K562 (cell line): ENCODE measurements around the gene ARL14EP. TPM values are rescaled to one million over a fixed set of nuclear protein-coding genes. Genes with fewer than 3 reads are reported as not detected.

Experiments used
- ATAC-seq: fragments of 200-7000 bp; cut with Tn5 transposase; 3 replicates; pipeline ENCODE4 v1.9.1; 2020; ENCODE audit warnings: moderate library complexity
- BruUV-seq: library from RNA; stranded (reverse); fragments of 400-500 nt; replicated peaks from 2 replicates; lab custom pipeline; 2021; lab: Mats Ljungman, UMichigan
- CTCF ChIA-PET: fragments of 300-600 bp; formaldehyde crosslinking; extraction: SDS; loops from one replicate; lab custom pipeline; 2021; ENCODE audit warnings: low intra/inter-chr PET ratio; lab: Yijun Ruan, JAX
- POLR2A ChIA-PET: fragments of 300-600, 350-650 bp; sonication (Branson Sonifier 250); formaldehyde crosslinking; extraction: SDS; loops from one replicate; lab custom pipeline; 2021; ENCODE audit warnings: antibody characterized with exemption, inconsistent platforms; lab: Yijun Ruan, JAX
- DNase-seq, 4 experiments: peaks; one replicate each; pipeline versions ENCODE4 v3.0.0 to v3.0.0-alpha.2; 2011 to 2018; ENCODE audit warnings: low spot score in 3 of 4, mixed read lengths in 3 of 4; ENCODE audit errors: extremely low read depth in 1 of 4
- FAIRE-seq: peaks from 2 replicates; lab custom pipeline; 2011; peaks lifted over from hg19 to GRCh38; lab: Jason Lieb, UNC
- H2AFZ ChIP-seq: 2 replicates; pipeline ENCODE4 v1.6.0; 2011; ENCODE audit warnings: low read depth, low read length, control low read depth, inconsistent platforms
- H3K27ac ChIP-seq: fragments of 200-600 bp; 3 replicates; pipeline ENCODE4 v1.8.0; 2011; ENCODE audit warnings: low read depth, mild to moderate bottlenecking, control low read depth, inconsistent platforms, low read length, moderate library complexity, mixed read lengths; ENCODE audit errors: extremely low read depth
- H3K27me3 ChIP-seq, 2 experiments: fragments of 300-600 bp in 1 of 2; 2 replicates in 1 of 2; 3 replicates in 1 of 2; pipeline versions ENCODE4 v1.6.0 to v1.8.0; 2011; ENCODE audit warnings: inconsistent platforms in 2 of 2, low read length in 2 of 2, mild to moderate bottlenecking in 1 of 2, mixed read lengths in 1 of 2, moderate library complexity in 1 of 2; ENCODE audit not compliant: control insufficient read depth in 2 of 2, insufficient read depth in 2 of 2
- H3K36me3 ChIP-seq: fragments of 300-600 bp; 3 replicates; pipeline ENCODE4 v1.8.0; 2011; ENCODE audit warnings: mild to moderate bottlenecking, low read length, inconsistent platforms; ENCODE audit not compliant: control insufficient read depth, insufficient read depth
- H3K4me1 ChIP-seq, 2 experiments: fragments of 200-600 bp in 1 of 2; replicated peaks in 1 of 2; 2 replicates in 1 of 2; 3 replicates in 1 of 2; pipeline versions ENCODE4 v1.5.1 to v1.8.0; 2011; ENCODE audit warnings: inconsistent platforms in 2 of 2, low read length in 2 of 2, mild to moderate bottlenecking in 1 of 2, mixed read lengths in 1 of 2, moderate library complexity in 1 of 2; ENCODE audit not compliant: control insufficient read depth in 2 of 2, insufficient read depth in 2 of 2
- H3K4me2 ChIP-seq: 2 replicates; pipeline ENCODE4 v1.6.1; 2011; ENCODE audit warnings: low read length, control low read depth, inconsistent platforms, mixed read lengths; ENCODE audit not compliant: insufficient read depth
- H3K4me3 ChIP-seq: fragments of 200-600 bp; sonication (generic), shearing (Covaris generic); 2 replicates; pipeline ENCODE4 v1.5.1; 2016; ENCODE audit warnings: control low read depth, inconsistent platforms
- H3K79me2 ChIP-seq: fragments of 200-600 bp; 3 replicates; pipeline ENCODE4 v1.8.0; 2011; ENCODE audit warnings: low read length, inconsistent platforms; ENCODE audit not compliant: control insufficient read depth, insufficient read depth
- H3K9ac ChIP-seq, 2 experiments: 2 replicates each; pipeline versions ENCODE4 v1.6.0 to v1.6.1; 2011; ENCODE audit warnings: low read depth in 2 of 2, low read length in 2 of 2, control low read depth in 1 of 2, inconsistent platforms in 1 of 2, mild to moderate bottlenecking in 1 of 2, mixed read lengths in 1 of 2; ENCODE audit not compliant: insufficient read depth in 1 of 2
- H3K9me1 ChIP-seq: one replicate; pipeline ENCODE4 v1.6.0; 2011; ENCODE audit warnings: inconsistent platforms, mild to moderate bottlenecking, low read length, moderate library complexity; ENCODE audit not compliant: control insufficient read depth, insufficient read depth
- H3K9me3 ChIP-seq: replicated peaks from 2 replicates; pipeline ENCODE4 v1.5.1; 2011; ENCODE audit warnings: low read depth, low read length, inconsistent platforms; ENCODE audit not compliant: control insufficient read depth, insufficient read depth
- H4K20me1 ChIP-seq: replicated peaks from 2 replicates; pipeline ENCODE4 v1.6.1; 2011; ENCODE audit warnings: low read length, inconsistent platforms, mixed read lengths; ENCODE audit not compliant: control insufficient read depth, insufficient read depth
- NR2C1 ChIP-seq, 2 experiments: fragments of 450-650 bp; IDR thresholded peaks; 2 replicates each; pipeline ENCODE4 v1.6.1; 2017; ENCODE audit warnings: mild to moderate bottlenecking in 2 of 2, antibody characterized with exemption in 1 of 2, inconsistent platforms in 1 of 2, missing compliant biosample characterization in 1 of 2, missing genetic modification characterization in 1 of 2
- PPARD ChIP-seq: fragments of 250-450 bp; sonication (Bioruptor Pico); IDR thresholded peaks from 2 replicates; pipeline ENCODE4 v1.8.0; 2022; ENCODE audit warnings: inconsistent platforms, mild to moderate bottlenecking, moderate library complexity
- ZBTB5 ChIP-seq: fragments of 450-650 bp; IDR thresholded peaks from 2 replicates; pipeline ENCODE4 v1.6.1; 2017; ENCODE audit warnings: antibody characterized with exemption
- ZHX1 ChIP-seq: fragments of 150-350 bp; conservative IDR thresholded peaks from 2 replicates; pipeline ENCODE4 v1.6.1; 2014; ENCODE audit warnings: low read length
- ZNF174 ChIP-seq: fragments of 250-450 bp; sonication (Bioruptor Pico); IDR thresholded peaks from 2 replicates; pipeline ENCODE4 v1.4.0; 2020; ENCODE audit warnings: mild to moderate bottlenecking
- ZNF408 ChIP-seq: fragments of 250-450 bp; sonication (Bioruptor Pico); IDR thresholded peaks from 2 replicates; pipeline ENCODE4 v1.4.0; 2020; ENCODE audit warnings: low read depth, mild to moderate bottlenecking, moderate library complexity
- WGBS: fragments of 100-300 bp; shearing (Covaris generic); methylation state at CpG from one replicate; pipeline ENCODE4 v1.1.6; 2016; ENCODE audit warnings: low coverage, mixed read lengths; ENCODE audit not compliant: insufficient coverage; ENCODE audit errors: missing lambda C conversion rate; 5-methylcytosine and 5-hydroxymethylcytosine counted together
- in situ Hi-C: fragments of 300-500 bp; cut with MboI; formaldehyde crosslinking; loops from 4 replicates; pipeline ENCODE4 v1.15.0; 2018; ENCODE audit warnings: inconsistent platforms, mixed read lengths
- intact Hi-C: fragments of 100-400 bp; cut with micrococcal nuclease; formaldehyde crosslinking; loops from 2 replicates; pipeline ENCODE4 v1.14.2; 2022
- polyA plus RNA-seq, 8 experiments: library from polyadenylated mRNA; depleted of rRNA in 4 of 8; stranded (reverse) in 5 of 8; unstranded in 3 of 8; fragments of >200 nt; fragmentation: Nextera tagmentation in 2 of 8; fragmentation: Illumina TruSeq in 1 of 8; extraction: Ambion mirVana in 2 of 8; extraction: Trizol in 1 of 8; gene quantifications; 2 replicates each; pipeline versions ENCODE4 v1.2.1 to v1.2.3, GENCODE V29; 2011 to 2014; ENCODE audit warnings: inconsistent platforms in 1 of 8, missing spikeins in 1 of 8
- total RNA-seq, 7 experiments: library from RNA; depleted of rRNA in 6 of 7; stranded (reverse); fragments of >200 nt in 6 of 7; fragmentation: Illumina TruSeq in 2 of 7; extraction: Trizol in 2 of 7; gene quantifications; 2 replicates each; pipeline versions ENCODE4 v1.2.1 to v1.2.3, GENCODE V29; 2011 to 2021; ENCODE audit warnings: low replicate concordance in 1 of 7
- TF ChIP-seq, protein P1 (sequence below): fragments of 250-450 bp; sonication (Bioruptor Pico); IDR thresholded peaks from 2 replicates; pipeline ENCODE4 v1.5.0; 2020; ENCODE audit warnings: mild to moderate bottlenecking, borderline replicate concordance

ARL14EP gene
- total and polyA plus RNA-seq, 9 of the 15 experiments (the other 6 are each of a cell fraction or from before 2014, with no cell fraction given), result 11.4 to 42.7 (median 25.9) TPM

GRCh38 chr11:30316237-30316636, 6.7 kb upstream of the ARL14EP start:
- ATAC-seq, result no peak
- no TSS peak for BruUV-seq
- POLR2A ChIA-PET, result no interaction called here
- Histone ChIP-seq H4K20me1 (no peaks in the 10 kb centered on the region), H3K79me2 (no peaks in the 10 kb centered on the region), H3K9me1 (no peaks in the 10 kb centered on the region)
- 0% methylated on average over 1 of the region's 1 CpG for WGBS
- TF ChIP-seq ZBTB5 (no peak), PPARD (CRISPR knock-in tag) (no peak), ZNF408 (CRISPR knock-in tag) (no peak), ZNF174 (CRISPR knock-in tag) (no peak), ZHX1 (no peak), NR2C1 (IDR thresholded peaks at IDR 0.05) (no peak), NR2C1 (tag; IDR thresholded peaks at IDR 0.05) (no peak)
- TF ChIP-seq, protein P1, sequence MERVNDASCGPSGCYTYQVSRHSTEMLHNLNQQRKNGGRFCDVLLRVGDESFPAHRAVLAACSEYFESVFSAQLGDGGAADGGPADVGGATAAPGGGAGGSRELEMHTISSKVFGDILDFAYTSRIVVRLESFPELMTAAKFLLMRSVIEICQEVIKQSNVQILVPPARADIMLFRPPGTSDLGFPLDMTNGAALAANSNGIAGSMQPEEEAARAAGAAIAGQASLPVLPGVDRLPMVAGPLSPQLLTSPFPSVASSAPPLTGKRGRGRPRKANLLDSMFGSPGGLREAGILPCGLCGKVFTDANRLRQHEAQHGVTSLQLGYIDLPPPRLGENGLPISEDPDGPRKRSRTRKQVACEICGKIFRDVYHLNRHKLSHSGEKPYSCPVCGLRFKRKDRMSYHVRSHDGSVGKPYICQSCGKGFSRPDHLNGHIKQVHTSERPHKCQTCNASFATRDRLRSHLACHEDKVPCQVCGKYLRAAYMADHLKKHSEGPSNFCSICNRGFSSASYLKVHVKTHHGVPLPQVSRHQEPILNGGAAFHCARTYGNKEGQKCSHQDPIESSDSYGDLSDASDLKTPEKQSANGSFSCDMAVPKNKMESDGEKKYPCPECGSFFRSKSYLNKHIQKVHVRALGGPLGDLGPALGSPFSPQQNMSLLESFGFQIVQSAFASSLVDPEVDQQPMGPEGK (CRISPR knock-in tag), result no peak
- TF ChIP-seq, all 486 proteins: peak for 0
- H3K36me3 ChIP-seq, result no peaks in the 10 kb centered on the region
- no peak overlapping the region for H3K9ac ChIP-seq
- intact Hi-C loops, result no loop called here
- H3K27ac ChIP-seq, result no peak overlapping the region
- no peaks in the 10 kb centered on the region for H3K9me3 ChIP-seq
- FAIRE-seq (no peak), DNase-seq (no peak)
- no peaks in the 10 kb centered on the region for H3K4me1 ChIP-seq
- H3K4me2 ChIP-seq, result no peak overlapping the region
- H3K27me3 ChIP-seq, result no peaks in the 10 kb centered on the region; a peak in 1 of 5 replicates
- in situ Hi-C loops, result no loop called here
- H3K4me3 ChIP-seq, result no peak overlapping the region
- CTCF ChIA-PET, result no interaction called here
- H2AFZ ChIP-seq, result no peak overlapping the region
